Muscle of back (tissue), 11 donors: ENCODE results near the gene GBF1. TPM values are rescaled to one million over a fixed set of nuclear protein-coding genes. Genes with fewer than 3 reads are reported as not detected.
"Not testable (repeated sequence)": the region's sequence is repeated elsewhere in the genome, so short reads cannot be mapped to it uniquely, and the experiment has no call there.

Source experiments
- DNase-seq, 3 donors: peaks; one replicate each; pipeline versions ENCODE4 v3.0.0 to v3.0.0-alpha.2; 2013
- polyA plus RNA-seq, 10 donors: library from polyadenylated mRNA; unstranded; fragments of 120-200 nt; gene quantifications; one replicate each; pipeline ENCODE4 v1.2.1, GENCODE V29; 2013; ENCODE audit not compliant: insufficient read length in 10 of 10

Gene GBF1
- polyA plus RNA-seq, 10 donors: 41.2 to 56.6 (median 51.1) TPM

GRCh38 chr10:102230861-102231356, 14.4 kb upstream of the GBF1 start:
- peak in 1 of 3 donors; percentile 54 for DNase-seq

DNA sequence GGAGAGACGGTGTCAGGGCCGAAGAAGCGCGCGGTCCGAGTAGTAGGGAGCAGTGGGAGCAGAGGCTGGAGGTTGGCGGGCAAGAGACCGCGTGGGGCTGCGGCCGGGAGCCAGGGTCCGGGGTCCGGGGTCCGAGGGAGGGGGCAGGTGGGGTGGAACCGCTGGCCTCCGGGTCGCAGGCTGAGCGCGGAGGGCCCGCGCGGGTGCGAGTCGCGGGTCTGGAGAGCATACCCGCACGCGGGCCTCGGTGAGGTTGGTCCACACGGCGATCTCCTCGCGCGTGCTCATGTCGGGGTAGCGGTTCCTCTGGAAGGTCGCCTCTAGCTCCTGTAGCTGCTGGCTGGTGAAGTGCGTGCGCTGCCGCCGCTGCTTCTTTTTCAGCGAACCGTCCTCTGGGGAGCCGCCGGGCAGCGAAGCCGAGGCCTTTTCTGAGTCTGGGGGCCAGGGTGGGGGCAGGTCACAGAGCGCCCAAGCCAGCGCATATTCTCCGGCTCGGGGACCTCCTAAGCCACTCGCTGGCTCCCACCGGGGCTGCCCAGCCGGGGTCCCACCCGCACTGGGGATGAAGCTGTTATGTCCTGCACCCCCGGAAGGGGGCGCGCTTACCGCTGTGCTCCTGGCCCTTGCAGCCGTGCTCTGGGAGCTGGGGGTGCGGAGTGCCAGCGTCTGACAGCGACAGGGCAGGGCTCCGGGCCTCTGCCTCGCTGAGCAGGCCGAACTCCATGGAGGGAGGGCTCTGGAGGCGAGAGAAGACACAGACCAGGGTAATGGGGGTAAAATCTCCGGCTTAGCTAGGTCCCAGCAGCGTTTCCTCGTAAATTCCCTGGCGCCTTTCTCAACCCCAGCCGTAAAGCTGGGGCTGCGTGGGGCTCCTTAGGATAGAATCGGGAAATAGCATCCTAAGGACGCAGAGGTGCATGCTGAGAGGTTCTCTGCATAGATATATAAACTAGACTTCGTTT, 13.7 kb upstream of the GBF1 start:
- DNase-seq: no peak

DNA sequence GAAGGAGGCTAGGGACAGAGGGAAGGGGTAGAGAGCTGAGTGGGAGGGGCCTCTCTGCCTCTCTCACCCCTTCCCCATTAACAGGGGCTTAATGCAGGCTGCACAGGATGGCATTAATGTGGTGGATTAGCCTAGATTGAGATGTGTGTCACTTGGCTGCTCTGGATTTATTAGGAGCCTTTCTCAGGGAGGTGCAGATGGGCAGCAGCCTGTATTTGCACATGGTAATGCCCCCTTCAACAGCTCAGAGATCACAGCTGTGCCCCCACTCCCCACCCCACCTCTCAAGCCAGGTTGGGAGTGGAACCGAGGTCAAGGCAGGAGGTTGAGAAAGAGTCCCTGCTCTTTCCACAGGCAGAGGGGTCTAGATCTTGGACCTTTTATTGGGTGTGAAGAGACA, 11.3 kb upstream of the GBF1 start:
- DNase-seq: no peak

- no peak for DNase-seq
Observed at GRCh38 chr10:102234888-102235597, 10.3 kb upstream of the GBF1 start.

GRCh38 chr10:102235598-102235920, 9.8 kb upstream of the GBF1 start:
- DNase-seq: no peak

GRCh38 chr10:102236006-102236405, 9.3 kb upstream of the GBF1 start:
- DNase-seq: no peak

DNA sequence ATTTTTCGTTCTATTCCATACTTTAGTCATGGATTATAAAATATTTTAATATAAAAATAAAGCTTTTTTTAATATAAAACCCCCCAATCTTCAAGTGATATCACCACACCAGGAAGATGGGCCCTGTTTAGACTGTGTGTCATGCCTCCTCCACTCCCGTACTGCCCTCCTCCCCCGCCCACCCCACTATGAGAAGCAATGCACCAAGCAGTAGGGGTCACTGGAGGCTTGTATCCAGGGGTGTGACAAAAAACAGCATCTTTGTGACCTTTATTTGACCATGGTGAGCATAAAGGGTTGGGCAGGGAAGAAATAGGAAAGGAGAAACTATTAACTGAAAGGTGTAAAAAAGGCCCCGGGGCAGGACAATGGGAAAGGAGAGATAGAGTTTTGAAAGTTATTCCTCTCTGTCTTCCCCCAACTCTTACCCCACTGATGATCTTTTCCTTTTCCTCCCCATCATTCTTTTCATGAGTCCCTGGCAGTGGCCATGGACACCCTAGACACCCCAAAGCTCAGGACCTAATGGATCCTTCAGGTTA, 7.5 kb upstream of the GBF1 start:
- DNase-seq: no peak

- peak in 1 of 3 donors; percentile 68 for DNase-seq
Observed at GRCh38 chr10:102240467-102241031, 4.8 kb upstream of the GBF1 start.

DNA sequence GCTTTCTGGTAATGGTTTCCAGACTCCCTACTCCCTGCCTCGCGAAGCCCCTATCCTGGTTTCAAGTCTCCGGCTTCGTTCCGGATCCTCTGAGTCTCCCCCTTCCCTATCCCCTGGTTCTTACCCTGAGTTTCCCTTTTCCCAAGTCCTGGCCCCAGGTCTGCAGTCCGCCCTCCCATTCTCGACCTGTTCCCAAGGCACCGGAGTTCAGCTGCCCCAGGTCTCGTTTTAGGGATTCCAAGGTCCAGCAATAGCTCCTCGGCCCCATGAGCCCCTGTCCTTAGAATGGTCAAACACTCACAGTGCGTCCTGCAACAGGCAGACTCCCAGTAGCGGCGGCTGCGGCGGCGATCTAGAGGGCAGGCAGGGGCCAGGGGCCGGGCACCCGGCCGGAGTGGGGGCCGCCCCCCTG, 4.3 kb upstream of the GBF1 start:
- peak in 1 of 3 donors; percentile 64 for DNase-seq

- peak; percentile 93 to 99 (median 98) for DNase-seq
Observed at GRCh38 chr10:102241444-102242117, 3.8 kb upstream of the GBF1 start, which contains the start of gene PITX3. Gene PITX3 (minus strand): TSS chr10:102241512. CDS start chr10:102232080, 9,432 bp downstream.

DNA sequence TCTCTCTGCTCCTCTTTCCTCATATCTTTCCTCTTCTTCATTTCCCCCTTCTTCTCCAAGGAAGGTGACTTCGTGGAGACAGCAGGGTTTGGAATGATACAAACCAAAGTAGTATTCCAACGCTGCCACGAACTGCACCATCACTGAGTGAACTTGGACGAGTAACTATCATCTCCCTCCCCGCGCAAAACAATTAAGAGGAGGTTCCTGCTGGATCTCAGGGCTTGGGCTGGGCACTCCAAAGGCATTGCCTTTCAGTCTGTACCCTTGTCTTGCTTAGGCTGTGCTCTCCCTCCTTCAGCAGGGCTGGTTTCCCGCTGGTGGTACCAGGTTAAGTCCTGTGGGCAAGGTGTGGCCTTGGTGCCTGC, 3.2 kb upstream of the GBF1 start:
- no peak for DNase-seq

DNA sequence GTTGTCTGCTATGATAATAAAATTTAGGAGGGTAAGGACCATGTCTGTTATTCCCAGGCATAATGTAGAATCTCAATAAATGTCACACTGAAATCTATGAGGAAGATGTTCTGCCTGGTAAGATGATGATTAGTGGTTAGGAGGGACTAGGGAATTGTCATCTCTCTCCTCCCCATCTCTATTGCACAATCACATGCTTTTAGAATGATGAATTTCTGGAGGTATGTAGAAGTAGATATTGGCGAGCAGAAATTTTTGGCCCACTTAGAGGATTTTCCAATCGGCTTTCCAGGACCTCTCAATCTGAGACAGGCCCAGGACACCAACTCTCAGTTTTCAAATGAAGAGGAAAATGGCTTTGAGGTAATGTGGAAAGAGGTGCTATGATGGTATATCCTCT, 2.0 kb upstream of the GBF1 start:
- DNase-seq: peak in 1 of 3 donors; percentile 71

- no peak for DNase-seq
Observed at GRCh38 chr10:102245932-102246251, 560 bp downstream of the GBF1 start.

GRCh38 chr10:102246261-102246660, 929 bp downstream of the GBF1 start:
- no peak for DNase-seq

DNA sequence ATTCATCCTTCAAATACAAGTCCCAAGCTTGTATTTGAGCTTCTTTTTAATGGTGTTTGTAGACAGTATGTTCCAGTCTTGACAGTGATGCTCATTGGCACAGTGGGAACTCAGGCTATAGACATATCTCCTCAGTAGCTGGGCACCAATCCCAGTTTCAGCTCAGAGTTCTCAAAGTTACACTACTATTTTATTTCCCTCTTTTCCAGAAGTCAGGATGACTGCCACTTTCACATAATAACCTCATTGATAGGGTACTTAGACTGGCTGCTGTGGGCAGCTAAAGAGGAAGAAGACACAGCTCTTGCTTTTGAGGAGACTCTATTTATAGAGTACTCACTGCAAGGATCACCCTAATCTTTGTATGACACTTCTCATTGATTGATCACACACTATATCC, 2.4 kb downstream of the GBF1 start:
- DNase-seq: no peak

DNA sequence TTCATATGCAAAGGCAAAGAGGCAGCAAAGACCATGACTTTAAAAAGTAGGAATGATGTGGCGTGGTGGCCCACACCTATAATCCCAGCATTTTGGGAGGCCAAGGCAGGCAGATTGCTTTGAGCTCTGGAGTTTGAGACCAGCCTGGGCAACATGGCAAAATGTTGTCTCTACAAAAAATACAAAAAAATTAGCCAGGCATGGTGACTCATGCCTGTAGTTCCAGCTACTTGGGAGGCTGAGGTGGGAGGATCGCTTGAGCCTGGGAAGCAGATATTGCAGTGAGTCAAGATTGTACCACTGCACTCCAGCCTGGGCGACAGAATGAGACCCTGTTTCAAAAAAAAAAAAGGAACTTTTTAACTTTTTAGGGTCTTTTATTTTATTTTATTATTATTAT, 7.2 kb downstream of the GBF1 start:
- DNase-seq: not testable (repeated sequence)

- DNase-seq: no peak
Observed at GRCh38 chr10:102254426-102254825, 9.1 kb downstream of the GBF1 start.

GRCh38 chr10:102255404-102255803, 10.1 kb downstream of the GBF1 start:
- no peak for DNase-seq

DNA sequence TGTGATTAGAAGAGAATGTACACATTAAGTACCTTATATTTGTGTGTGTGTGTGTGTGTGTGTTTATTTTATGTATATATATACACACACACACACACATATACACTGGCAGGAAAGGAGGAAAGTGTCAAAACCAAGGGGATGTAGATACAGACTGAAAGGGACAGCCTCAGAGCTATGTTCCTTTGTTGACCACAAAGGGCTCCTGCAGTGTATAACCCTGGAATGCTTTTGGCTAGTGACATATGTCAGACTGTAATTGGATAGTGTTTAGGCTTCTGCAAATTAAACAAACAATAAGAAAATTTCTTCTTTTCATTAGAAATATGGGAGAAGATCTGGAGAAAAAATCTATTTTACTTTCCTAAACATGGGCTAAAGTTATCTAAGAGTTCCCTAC, 15.9 kb downstream of the GBF1 start:
- DNase-seq: no peak

- no peak for DNase-seq
Observed at GRCh38 chr10:102261842-102262241, 16.5 kb downstream of the GBF1 start.

DNA sequence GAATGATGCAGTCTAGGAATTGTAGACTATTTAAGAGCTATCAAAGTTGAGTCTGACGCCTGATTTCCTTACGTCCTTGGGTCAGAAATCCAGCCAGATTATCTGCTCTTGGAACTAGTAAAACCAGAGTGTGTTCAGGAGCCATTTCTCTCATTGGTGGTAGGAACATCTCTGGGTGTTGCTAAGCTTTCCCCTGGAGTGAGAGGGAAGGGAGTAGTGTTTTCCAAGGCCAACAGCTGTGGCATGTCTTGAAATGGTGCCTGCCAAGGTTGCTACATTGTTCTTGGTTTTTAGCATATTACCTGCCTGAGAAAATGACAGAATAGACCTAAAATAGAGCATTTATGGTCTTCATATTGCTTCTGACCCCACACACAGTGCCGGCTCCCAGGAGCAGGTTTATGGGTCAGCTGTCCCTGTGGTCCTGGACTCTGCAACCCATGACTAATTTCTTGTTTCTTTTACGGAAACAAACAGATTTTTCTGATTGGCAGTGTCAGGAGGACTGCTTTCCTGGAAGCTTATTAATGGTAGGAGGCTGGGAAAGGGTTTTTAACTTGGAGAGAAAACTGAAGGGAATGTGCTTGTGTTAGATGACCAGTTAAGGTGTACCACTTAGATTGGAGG, 17.5 kb downstream of the GBF1 start:
- DNase-seq: peak in 1 of 3 donors; percentile 48
